ENCODE results near the gene EML3.
"Not testable (repeated sequence)": the region's sequence is repeated elsewhere in the genome, so short reads cannot be mapped to it uniquely, and the experiment has no call there.

Gene EML3

GRCh38 chr11:62599901-62600300 is 12.7 kb downstream of the EML3 start:
- no peak overlapping the region for H3K27ac ChIP-seq (ENCODE audit: low read length)
- H3K4me3 ChIP-seq (ENCODE audit: low read length), result no peak overlapping the region
- 100% methylated on average over 2 of the region's 5 CpGs for WGBS (ENCODE audit: insufficient coverage, insufficient read length)
- peaks cover 3% of the 10 kb centered on the region; the same call in 1 of the 2 replicates for H3K27me3 ChIP-seq (ENCODE audit: control insufficient read depth, insufficient read depth, low read length)
- DNase-seq (ENCODE audit: low read depth, low spot score), result no peak
- H3K36me3 ChIP-seq (ENCODE audit: control insufficient read depth, insufficient read depth, low read length), result peaks cover 29% of the 10 kb centered on the region
- H3K4me1 ChIP-seq (ENCODE audit: control insufficient read depth, insufficient read depth, low read length), result peaks cover 4% of the 10 kb centered on the region; the same call in 1 of the 2 replicates
- no peaks in the 10 kb centered on the region for H3K9me3 ChIP-seq (ENCODE audit: control insufficient read depth, insufficient read depth, low read length)

GRCh38 chr11:62599069-62599696 is 13.4 kb downstream of the EML3 start:
- WGBS (ENCODE audit: insufficient coverage, insufficient read length), result no CpG with 5 or more reads among the region's 7 CpGs
- H3K9me3 ChIP-seq (ENCODE audit: control insufficient read depth, insufficient read depth, low read length), result no peaks in the 10 kb centered on the region
- H3K4me3 ChIP-seq (ENCODE audit: low read length), result no peak overlapping the region
- peaks cover 32% of the 10 kb centered on the region for H3K36me3 ChIP-seq (ENCODE audit: control insufficient read depth, insufficient read depth, low read length)
- peak; percentile 85 for DNase-seq (ENCODE audit: low read depth, low spot score)
- peaks cover 3% of the 10 kb centered on the region; the same call in 1 of the 2 replicates for H3K27me3 ChIP-seq (ENCODE audit: control insufficient read depth, insufficient read depth, low read length)
- H3K27ac ChIP-seq (ENCODE audit: low read length), result no peak overlapping the region
- peaks cover 4% of the 10 kb centered on the region; the same call in 1 of the 2 replicates for H3K4me1 ChIP-seq (ENCODE audit: control insufficient read depth, insufficient read depth, low read length)

DNA sequence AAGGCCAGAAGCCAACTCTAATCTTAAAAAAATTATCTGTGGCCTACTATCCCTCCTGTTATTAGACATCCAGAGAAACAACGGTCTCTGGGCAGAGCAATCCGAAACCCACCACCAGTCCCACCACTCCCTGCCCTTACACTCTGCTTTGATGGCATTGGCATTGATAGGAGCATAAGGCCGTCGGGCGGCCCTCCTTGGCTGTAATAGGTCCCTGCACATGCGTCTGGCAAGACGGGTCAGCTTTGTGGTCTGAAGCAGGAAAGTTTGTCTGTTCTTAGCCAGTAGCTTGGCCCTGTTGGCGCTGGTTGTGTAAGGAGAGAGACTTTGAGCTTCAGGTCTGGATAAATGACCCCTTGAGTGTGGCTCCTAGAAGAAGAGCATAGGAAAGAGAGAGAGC is 17.5 kb downstream of the EML3 start:
- peaks cover 38% of the 10 kb centered on the region for H3K36me3 ChIP-seq (ENCODE audit: control insufficient read depth, insufficient read depth, low read length)

DNA sequence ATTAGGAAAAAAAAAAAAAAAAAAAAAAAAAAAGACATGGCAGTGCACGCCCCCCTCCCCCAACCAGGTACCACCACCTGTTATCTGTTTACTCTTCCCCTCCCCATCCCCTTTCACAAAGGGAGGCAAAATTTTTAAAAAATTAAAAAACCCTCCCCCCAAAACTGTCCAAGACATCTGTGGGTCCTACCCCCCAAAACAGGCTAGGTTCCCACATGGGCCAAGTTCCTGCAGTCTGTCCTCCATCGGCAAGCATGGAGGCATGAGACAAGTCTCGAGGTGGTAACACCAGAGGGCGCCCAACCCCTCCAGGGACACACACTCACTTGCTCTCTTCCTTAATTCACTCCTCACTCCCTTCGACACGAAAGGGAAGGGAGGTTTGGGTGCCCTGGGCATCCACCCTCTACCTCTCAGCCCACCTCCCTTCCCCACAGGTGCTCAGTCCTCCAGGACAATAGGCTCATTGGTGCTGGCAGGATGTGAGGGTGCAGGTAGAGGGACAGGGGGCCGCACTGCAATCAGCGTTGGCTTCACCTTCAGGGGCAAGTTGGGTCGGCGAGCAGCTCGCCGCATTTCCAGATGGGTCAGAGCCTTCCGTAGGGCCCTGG is 19.0 kb downstream of the EML3 start:
- peaks cover 3% of the 10 kb centered on the region; the same call in 1 of the 2 replicates for H3K4me1 ChIP-seq (ENCODE audit: control insufficient read depth, insufficient read depth, low read length)
- H3K36me3 ChIP-seq (ENCODE audit: control insufficient read depth, insufficient read depth, low read length), result peaks cover 41% of the 10 kb centered on the region
- H3K9me3 ChIP-seq (ENCODE audit: control insufficient read depth, insufficient read depth, low read length), result no peaks in the 10 kb centered on the region
- H3K27me3 ChIP-seq (ENCODE audit: control insufficient read depth, insufficient read depth, low read length), result no peaks in the 10 kb centered on the region
- H3K27ac ChIP-seq (ENCODE audit: low read length), result no peak overlapping the region
- DNase-seq (ENCODE audit: low read depth, low spot score), result no peak
- no peak overlapping the region for H3K4me3 ChIP-seq (ENCODE audit: low read length)
- WGBS (ENCODE audit: insufficient coverage, insufficient read length), result no CpG with 5 or more reads among the region's 13 CpGs

More for the DNA sequence above, 17.5 kb downstream of the EML3 start:
- Histone ChIP-seq H3K27me3 (ENCODE audit: control insufficient read depth, insufficient read depth, low read length) (no peaks in the 10 kb centered on the region), H3K9me3 (ENCODE audit: control insufficient read depth, insufficient read depth, low read length) (no peaks in the 10 kb centered on the region), H3K27ac (ENCODE audit: low read length) (no peak overlapping the region), H3K4me1 (ENCODE audit: control insufficient read depth, insufficient read depth, low read length) (peaks cover 7% of the 10 kb centered on the region; the same call in 1 of the 2 replicates), H3K4me3 (ENCODE audit: low read length) (no peak overlapping the region)
- WGBS (ENCODE audit: insufficient coverage, insufficient read length), result no CpG with 5 or more reads among the region's 8 CpGs
- DNase-seq (ENCODE audit: low read depth, low spot score), result no peak

GRCh38 chr11:62592989-62593421 is 19.6 kb downstream of the EML3 start:
- WGBS (ENCODE audit: insufficient coverage, insufficient read length), result no CpG with 5 or more reads among the region's 8 CpGs
- Histone ChIP-seq H3K4me3 (ENCODE audit: low read length) (no peak overlapping the region), H3K36me3 (ENCODE audit: control insufficient read depth, insufficient read depth, low read length) (peaks cover 38% of the 10 kb centered on the region), H3K4me1 (ENCODE audit: control insufficient read depth, insufficient read depth, low read length) (peaks cover 3% of the 10 kb centered on the region; the same call in 1 of the 2 replicates), H3K9me3 (ENCODE audit: control insufficient read depth, insufficient read depth, low read length) (no peaks in the 10 kb centered on the region), H3K27me3 (ENCODE audit: control insufficient read depth, insufficient read depth, low read length) (no peaks in the 10 kb centered on the region), H3K27ac (ENCODE audit: low read length) (no peak overlapping the region)
- no peak for DNase-seq (ENCODE audit: low read depth, low spot score)

- Histone ChIP-seq H3K36me3 (ENCODE audit: control insufficient read depth, insufficient read depth, low read length) (peaks cover 30% of the 10 kb centered on the region), H3K27ac (ENCODE audit: low read length) (no peak overlapping the region), H3K27me3 (ENCODE audit: control insufficient read depth, insufficient read depth, low read length) (no peaks in the 10 kb centered on the region), H3K4me1 (ENCODE audit: control insufficient read depth, insufficient read depth, low read length) (peaks cover 3% of the 10 kb centered on the region; the same call in 1 of the 2 replicates), H3K9me3 (ENCODE audit: control insufficient read depth, insufficient read depth, low read length) (no peaks in the 10 kb centered on the region), H3K4me3 (ENCODE audit: low read length) (peak overlapping the region; percentile 52; the same call in 1 of the 2 replicates)
- no peak for DNase-seq (ENCODE audit: low read depth, low spot score)
- no CpG with 5 or more reads among the region's 17 CpGs for WGBS (ENCODE audit: insufficient coverage, insufficient read length)
Measured at GRCh38 chr11:62592146-62592815, 20.3 kb downstream of the EML3 start.

DNA sequence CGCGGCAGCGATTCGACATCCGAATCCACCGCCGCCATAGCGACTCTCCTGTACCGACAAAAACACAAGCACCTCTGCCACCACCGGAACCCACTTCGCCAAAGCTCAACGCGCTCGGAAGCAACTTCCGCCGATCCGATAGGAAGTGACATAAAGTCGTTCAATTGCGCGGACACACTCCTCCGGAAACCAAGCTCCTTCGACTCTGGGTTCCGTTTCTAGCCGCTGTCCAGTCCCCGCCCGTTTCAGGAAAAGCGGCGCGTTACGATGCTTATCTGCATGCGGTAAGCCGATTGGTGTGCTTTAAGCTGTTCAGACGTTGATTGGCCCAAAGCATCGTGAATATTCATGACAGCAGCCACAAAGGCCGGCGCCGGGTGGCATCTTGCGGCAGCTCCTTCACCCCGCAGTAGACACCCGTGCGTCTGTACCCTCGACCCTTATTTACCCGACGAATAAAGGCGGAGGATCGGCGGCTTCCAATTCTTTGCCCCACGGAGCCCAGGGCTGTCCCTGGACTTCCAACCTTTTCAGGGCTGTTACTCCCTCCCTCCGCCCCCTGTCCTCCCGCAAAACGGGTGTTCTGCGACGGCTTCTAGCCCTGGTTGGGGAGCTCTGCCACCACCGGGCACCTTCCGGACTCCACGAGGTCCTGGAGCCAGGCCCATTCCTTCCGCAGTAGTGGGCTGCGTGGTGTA is 21.0 kb downstream of the EML3 start, which contains the start of gene TUT1:
TSS of gene TUT1 (minus strand) at position 76 of the 698 bp plus-strand sequence. CDS start at position 38, 38 bp downstream.
- Histone ChIP-seq H3K27ac (ENCODE audit: low read length) (no peak within 1 kb of the TSS), H3K27me3 (ENCODE audit: control insufficient read depth, insufficient read depth, low read length) (no peaks in the 10 kb centered on the region), H3K4me3 (ENCODE audit: low read length) (peak within 1 kb of the TSS; percentile 75; the same call in 1 of the 2 replicates), H3K36me3 (ENCODE audit: control insufficient read depth, insufficient read depth, low read length) (peaks cover 27% of the 10 kb centered on the region), H3K9me3 (ENCODE audit: control insufficient read depth, insufficient read depth, low read length) (no peaks in the 10 kb centered on the region), H3K4me1 (ENCODE audit: control insufficient read depth, insufficient read depth, low read length) (peaks cover 3% of the 10 kb centered on the region; the same call in 1 of the 2 replicates)
- peak; percentile 98 for DNase-seq (ENCODE audit: low read depth, low spot score)
- WGBS (ENCODE audit: insufficient coverage, insufficient read length), result no CpG with 5 or more reads among the region's 58 CpGs

GRCh38 chr11:62588966-62589637 is 23.5 kb downstream of the EML3 start:
- no peak for DNase-seq (ENCODE audit: low read depth, low spot score)

DNA sequence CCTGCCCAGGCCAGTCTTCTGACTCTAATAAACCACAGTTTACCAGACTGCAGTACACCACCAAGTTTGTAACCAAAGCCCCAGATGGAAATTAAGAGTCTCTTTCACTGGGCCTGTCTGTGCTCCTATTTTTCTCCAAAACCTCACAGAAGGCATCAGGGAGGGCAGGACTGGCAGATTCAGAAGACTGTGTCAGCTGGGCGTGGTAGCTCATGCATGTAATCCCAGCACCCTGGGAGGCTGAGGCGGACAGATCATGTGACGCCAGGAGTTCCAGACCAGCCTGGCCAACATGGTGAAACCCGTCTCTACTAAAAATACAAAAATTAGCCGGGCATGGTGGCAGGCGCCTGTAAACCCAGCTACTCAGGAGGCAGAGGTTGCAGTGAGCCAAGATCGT is 27.2 kb downstream of the EML3 start:
- not testable (repeated sequence) for H3K27ac ChIP-seq (ENCODE audit: low read length); H3K36me3 ChIP-seq (ENCODE audit: control insufficient read depth, insufficient read depth, low read length); H3K4me1 ChIP-seq (ENCODE audit: control insufficient read depth, insufficient read depth, low read length); H3K9me3 ChIP-seq (ENCODE audit: control insufficient read depth, insufficient read depth, low read length); DNase-seq (ENCODE audit: low read depth, low spot score); H3K27me3 ChIP-seq (ENCODE audit: control insufficient read depth, insufficient read depth, low read length); H3K4me3 ChIP-seq (ENCODE audit: low read length)
- WGBS (ENCODE audit: insufficient coverage, insufficient read length), result no CpG with 5 or more reads among the region's 7 CpGs

More at GRCh38 chr11:62588966-62589637, 23.5 kb downstream of the EML3 start:
- peaks cover 13% of the 10 kb centered on the region for H3K36me3 ChIP-seq (ENCODE audit: control insufficient read depth, insufficient read depth, low read length)
- no peak overlapping the region for H3K4me3 ChIP-seq (ENCODE audit: low read length)
- peaks cover 3% of the 10 kb centered on the region; the same call in 1 of the 2 replicates for H3K4me1 ChIP-seq (ENCODE audit: control insufficient read depth, insufficient read depth, low read length)
- no peaks in the 10 kb centered on the region for H3K27me3 ChIP-seq (ENCODE audit: control insufficient read depth, insufficient read depth, low read length)
- no peak overlapping the region for H3K27ac ChIP-seq (ENCODE audit: low read length)
- H3K9me3 ChIP-seq (ENCODE audit: control insufficient read depth, insufficient read depth, low read length), result no peaks in the 10 kb centered on the region
- WGBS (ENCODE audit: insufficient coverage, insufficient read length), result no CpG with 5 or more reads among the region's 18 CpGs

Measured in iPS DF 6.9 (cell line).